ENCODE data around the gene HMGB4.

GRCh38 chr1:33828654-33829053, 35.2 kb upstream of the HMGB4 start:
- TF ChIP-seq CTCF (IDR thresholded peaks at IDR 0.05): no peak
- no peak for TF ChIP-seq POLR2A (IDR thresholded peaks at IDR 0.05)

All from testis (tissue), 2 donors.